ENCODE measurements around the gene LUM.
"Not testable (repeated sequence)": the region's sequence is repeated elsewhere in the genome, so short reads cannot be mapped to it uniquely, and the experiment has no call there.

Gene LUM

GRCh38 chr12:91109148-91109564, 2.1 kb downstream of the LUM start:
- DNase-seq, result peak; percentile 12

GRCh38 chr12:91108196-91108755, 3.0 kb downstream of the LUM start:
- DNase-seq, result no peak

GRCh38 chr12:91106283-91106682, 5.0 kb downstream of the LUM start:
- DNase-seq, result no peak

- DNase-seq, result no peak
Measured at GRCh38 chr12:91105807-91106206, 5.5 kb downstream of the LUM start.

GRCh38 chr12:91104812-91105466, 6.4 kb downstream of the LUM start:
- no peak for DNase-seq

- DNase-seq, result no peak
Measured at GRCh38 chr12:91103624-91104023, 7.7 kb downstream of the LUM start.

GRCh38 chr12:91103101-91103500, 8.2 kb downstream of the LUM start:
- DNase-seq, result no peak

- no peak for DNase-seq
Measured at GRCh38 chr12:91100906-91101305, 10.4 kb downstream of the LUM start.

GRCh38 chr12:91099836-91100235, 11.5 kb downstream of the LUM start:
- DNase-seq, result no peak

GRCh38 chr12:91099341-91099740, 12.0 kb downstream of the LUM start:
- DNase-seq, result no peak

- DNase-seq, result no peak
Measured at GRCh38 chr12:91098941-91099340, 12.4 kb downstream of the LUM start.

GRCh38 chr12:91098461-91098860, 12.8 kb downstream of the LUM start:
- no peak for DNase-seq

GRCh38 chr12:91094957-91095356, 16.3 kb downstream of the LUM start:
- no peak for DNase-seq

GRCh38 chr12:91094032-91094662, 17.1 kb downstream of the LUM start:
- no peak for DNase-seq

- DNase-seq, result no peak
Measured at GRCh38 chr12:91093341-91093740, 18.0 kb downstream of the LUM start.

GRCh38 chr12:91091916-91092715, 19.2 kb downstream of the LUM start:
- no peak for DNase-seq

GRCh38 chr12:91089953-91090352, 21.3 kb downstream of the LUM start:
- not testable (repeated sequence) for DNase-seq

GRCh38 chr12:91080041-91080440, 31.3 kb downstream of the LUM start:
- no peak for DNase-seq

- no peak for DNase-seq
Measured at GRCh38 chr12:91078501-91078900, 32.8 kb downstream of the LUM start.

- no peak for DNase-seq
Measured at GRCh38 chr12:91077228-91077954, 33.9 kb downstream of the LUM start.

- DNase-seq, result no peak
Measured at GRCh38 chr12:91074851-91075250, 36.4 kb downstream of the LUM start.

GRCh38 chr12:91074154-91074709, 37.1 kb downstream of the LUM start:
- DNase-seq, result no peak

GRCh38 chr12:91073426-91073825, 37.9 kb downstream of the LUM start:
- no peak for DNase-seq

Data from stimulated activated CD4-positive, alpha-beta T cell treated with anti-CD3 and anti-CD28 coated beads, Interleukin-4, amount 100 ng/mL, for 24 hours (primary cell).